Transverse colon (tissue), 3 donors: ENCODE results near the gene CIT.

Experiments used
- EP300 ChIP-seq: sonication (generic); formaldehyde crosslinking; IDR thresholded peaks from one replicate; pipeline ENCODE4 v1.6.1; 2017; ENCODE audit warnings: antibody characterized with exemption, low read depth
- POLR2A ChIP-seq: fragments of 450-650 bp; IDR thresholded peaks from one replicate; pipeline ENCODE4 v1.6.1; 2016; ENCODE audit warnings: antibody characterized with exemption, mild to moderate bottlenecking, moderate library complexity
- TF ChIP-seq, protein P1 (sequence below), 5 experiments: fragments of 200-600 bp in 3 of 5; fragments of 450-650 bp in 2 of 5; sonication (generic) in 3 of 5; IDR thresholded peaks; 1 replicate in 2 of 5; 2 replicates in 3 of 5; pipeline ENCODE4 v1.5.1; 2016 to 2017; ENCODE audit warnings: antibody characterized with exemption in 5 of 5, inconsistent platforms in 3 of 5, mild to moderate bottlenecking in 2 of 5, moderate library complexity in 1 of 5

DNA sequence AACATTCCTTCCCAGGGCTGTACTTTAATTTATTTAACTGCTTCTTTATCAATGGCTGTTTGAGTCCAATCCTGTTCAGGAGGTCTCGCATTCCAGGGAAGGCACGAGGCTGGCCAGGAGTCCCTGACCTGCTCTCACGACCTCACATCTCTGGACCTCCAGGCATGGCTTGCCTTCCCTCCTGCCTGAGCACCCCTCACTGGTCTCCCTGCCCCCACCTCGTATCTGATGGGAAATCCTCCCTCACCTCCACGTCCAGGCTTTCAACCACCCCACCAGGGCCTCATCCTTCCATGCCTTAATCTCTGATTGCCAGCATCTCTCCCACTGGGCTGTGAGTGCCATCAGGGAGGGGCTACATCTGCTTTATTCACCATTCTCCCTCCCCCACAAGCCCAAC is 180.2 kb downstream of the CIT start:
- TF ChIP-seq, protein P1, sequence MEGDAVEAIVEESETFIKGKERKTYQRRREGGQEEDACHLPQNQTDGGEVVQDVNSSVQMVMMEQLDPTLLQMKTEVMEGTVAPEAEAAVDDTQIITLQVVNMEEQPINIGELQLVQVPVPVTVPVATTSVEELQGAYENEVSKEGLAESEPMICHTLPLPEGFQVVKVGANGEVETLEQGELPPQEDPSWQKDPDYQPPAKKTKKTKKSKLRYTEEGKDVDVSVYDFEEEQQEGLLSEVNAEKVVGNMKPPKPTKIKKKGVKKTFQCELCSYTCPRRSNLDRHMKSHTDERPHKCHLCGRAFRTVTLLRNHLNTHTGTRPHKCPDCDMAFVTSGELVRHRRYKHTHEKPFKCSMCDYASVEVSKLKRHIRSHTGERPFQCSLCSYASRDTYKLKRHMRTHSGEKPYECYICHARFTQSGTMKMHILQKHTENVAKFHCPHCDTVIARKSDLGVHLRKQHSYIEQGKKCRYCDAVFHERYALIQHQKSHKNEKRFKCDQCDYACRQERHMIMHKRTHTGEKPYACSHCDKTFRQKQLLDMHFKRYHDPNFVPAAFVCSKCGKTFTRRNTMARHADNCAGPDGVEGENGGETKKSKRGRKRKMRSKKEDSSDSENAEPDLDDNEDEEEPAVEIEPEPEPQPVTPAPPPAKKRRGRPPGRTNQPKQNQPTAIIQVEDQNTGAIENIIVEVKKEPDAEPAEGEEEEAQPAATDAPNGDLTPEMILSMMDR (IDR thresholded peaks at IDR 0.05) = no peak
- no peak for TF ChIP-seq POLR2A
- no peak for TF ChIP-seq EP300
